HepG2 (cell line): ENCODE results near the gene TF. TPM values are rescaled to one million over a fixed set of nuclear protein-coding genes. Genes with fewer than 3 reads are reported as not detected.
A peak's percentile ranks its signal among the peaks of the same experiment; 100 is the strongest.

ENCODE experiments used
- AHR ChIP-seq: IDR thresholded peaks from 2 replicates; pipeline ENCODE4 v1.6.1; 2018; ENCODE audit warnings: missing genetic modification reagents, missing compliant biosample characterization
- ARHGAP35 ChIP-seq: sonication (generic); formaldehyde crosslinking; IDR thresholded peaks from 2 replicates; pipeline ENCODE4 v1.9.0; 2022; ENCODE audit warnings: mild to moderate bottlenecking, inconsistent platforms, moderate library complexity, missing genetic modification reagents, borderline replicate concordance
- CEBPZ ChIP-seq: IDR thresholded peaks from 2 replicates; pipeline ENCODE4 v1.6.1; 2012; ENCODE audit warnings: low read length, improper control_type of control experiment
- CENPT ChIP-seq: sonication (generic); formaldehyde crosslinking; IDR thresholded peaks from 2 replicates; pipeline ENCODE4 v1.8.0; 2022; ENCODE audit warnings: low read depth, mild to moderate bottlenecking, moderate library complexity, missing genetic modification reagents
- CHD2 ChIP-seq: IDR thresholded peaks from 2 replicates; pipeline ENCODE4 v1.6.1; 2011; ENCODE audit warnings: low read depth, low read length, improper control_type of control experiment
- GATAD1 ChIP-seq: IDR thresholded peaks from 2 replicates; pipeline ENCODE4 v1.6.1; 2016; ENCODE audit warnings: missing genetic modification reagents, missing compliant biosample characterization
- HMGXB4 ChIP-seq, 2 experiments: sonication (generic) in 1 of 2; formaldehyde crosslinking in 1 of 2; IDR thresholded peaks; 2 replicates each; pipeline versions ENCODE4 v1.4.0 to v1.6.1; 2018 to 2020; ENCODE audit warnings: missing genetic modification reagents in 2 of 2, borderline replicate concordance in 1 of 2, low read depth in 1 of 2, mild to moderate bottlenecking in 1 of 2, missing biosample characterization in 1 of 2
- KDM4B ChIP-seq: sonication (generic); formaldehyde crosslinking; IDR thresholded peaks from 2 replicates; pipeline ENCODE4 v1.4.0; 2020; ENCODE audit warnings: missing genetic modification reagents
- KMT2B ChIP-seq: IDR thresholded peaks from 2 replicates; pipeline ENCODE4 v1.6.1; 2016; ENCODE audit warnings: missing genetic modification reagents, missing compliant biosample characterization
- MYNN ChIP-seq: sonication (generic); formaldehyde crosslinking; IDR thresholded peaks from 2 replicates; pipeline ENCODE4 v1.4.0; 2020; ENCODE audit warnings: mild to moderate bottlenecking, low read depth, missing genetic modification reagents
- NFYC ChIP-seq: IDR thresholded peaks from 2 replicates; pipeline ENCODE4 v1.6.1; 2016; ENCODE audit warnings: missing genetic modification reagents, missing compliant biosample characterization
- NR1H2 ChIP-seq: sonication (generic); formaldehyde crosslinking; IDR thresholded peaks from 2 replicates; pipeline ENCODE4 v1.8.1; 2022; ENCODE audit warnings: low read depth, missing genetic modification reagents, borderline replicate concordance
- RORA ChIP-seq: sonication (generic); formaldehyde crosslinking; IDR thresholded peaks from 2 replicates; pipeline ENCODE4 v1.5.0; 2020; ENCODE audit warnings: mild to moderate bottlenecking, missing genetic modification reagents, moderate library complexity
- SIN3B ChIP-seq: fragments of 150-350 bp; IDR thresholded peaks from 2 replicates; pipeline ENCODE4 v1.6.1; 2014; ENCODE audit warnings: low read length
- SP4 ChIP-seq: sonication (generic); formaldehyde crosslinking; IDR thresholded peaks from 2 replicates; pipeline ENCODE4 v1.8.1; 2023; ENCODE audit warnings: mild to moderate bottlenecking, missing genetic modification reagents
- SPEN ChIP-seq: sonication (generic); formaldehyde crosslinking; IDR thresholded peaks from 2 replicates; pipeline ENCODE4 v1.5.1; 2020; ENCODE audit warnings: low read depth, mild to moderate bottlenecking, missing genetic modification reagents
- TCF12 ChIP-seq, 2 experiments: fragments of 450-650 bp in 1 of 2; sonication (generic) in 1 of 2; formaldehyde crosslinking in 1 of 2; IDR thresholded peaks; 2 replicates each; pipeline versions ENCODE4 v1.6.1 to v1.8.0; 2017 to 2022; ENCODE audit warnings: antibody characterized with exemption in 1 of 2, mild to moderate bottlenecking in 1 of 2, missing genetic modification reagents in 1 of 2, moderate library complexity in 1 of 2
- TSC22D2 ChIP-seq: sonication (generic); formaldehyde crosslinking; IDR thresholded peaks from 2 replicates; pipeline ENCODE4 v1.5.1; 2020; ENCODE audit warnings: missing genetic modification reagents, mild to moderate bottlenecking, borderline replicate concordance
- ZFP1 ChIP-seq: IDR thresholded peaks from 2 replicates; pipeline ENCODE4 v1.6.1; 2016
- ZNF12 ChIP-seq: sonication (generic); formaldehyde crosslinking; IDR thresholded peaks from 2 replicates; pipeline ENCODE4 v1.5.0; 2020; ENCODE audit warnings: missing genetic modification reagents
- ZNF354B ChIP-seq: sonication (generic); formaldehyde crosslinking; IDR thresholded peaks from 2 replicates; pipeline ENCODE4 v1.8.0; 2022; ENCODE audit warnings: mild to moderate bottlenecking, missing genetic modification reagents
- ZNF569 ChIP-seq: sonication (generic); formaldehyde crosslinking; IDR thresholded peaks from 2 replicates; pipeline ENCODE4 v1.5.0; 2020; ENCODE audit warnings: mild to moderate bottlenecking, missing genetic modification reagents, moderate library complexity, borderline replicate concordance
- ZNF598 ChIP-seq: sonication (generic); formaldehyde crosslinking; IDR thresholded peaks from 2 replicates; pipeline ENCODE4 v1.5.1; 2020; ENCODE audit warnings: mild to moderate bottlenecking, missing genetic modification reagents, borderline replicate concordance
- ZNF674 ChIP-seq: sonication (generic); formaldehyde crosslinking; IDR thresholded peaks from 2 replicates; pipeline ENCODE4 v1.5.0; 2020; ENCODE audit warnings: low read depth, mild to moderate bottlenecking, missing genetic modification reagents
- ZNF7 ChIP-seq: IDR thresholded peaks from 2 replicates; pipeline ENCODE4 v1.6.1; 2016; ENCODE audit warnings: missing biosample characterization, missing genetic modification reagents
- ZNF83 ChIP-seq: sonication (generic); formaldehyde crosslinking; IDR thresholded peaks from 2 replicates; pipeline ENCODE4 v1.4.0; 2020; ENCODE audit warnings: missing genetic modification reagents, mild to moderate bottlenecking, borderline replicate concordance
- polyA plus RNA-seq, 8 experiments: library from polyadenylated mRNA; depleted of rRNA in 3 of 8; stranded (reverse) in 7 of 8; unstranded in 1 of 8; fragments of >200 nt; fragmentation: Illumina TruSeq in 4 of 8; extraction: Trizol in 4 of 8; gene quantifications; 2 replicates each; pipeline versions ENCODE4 v1.2.1 to v1.2.3, GENCODE V29; 2011 to 2016; ENCODE audit warnings: low read depth in 4 of 8, missing spikeins in 1 of 8, mixed read lengths in 1 of 8; ENCODE audit not compliant: insufficient read depth in 1 of 8
- total RNA-seq, 5 experiments: library from RNA; depleted of rRNA; stranded (reverse); fragments of >200 nt; fragmentation: Illumina TruSeq; extraction: Trizol; gene quantifications; 2 replicates each; pipeline ENCODE4 v1.2.3, GENCODE V29; 2016; ENCODE audit warnings: low read depth in 1 of 5

The TF gene
- total and polyA plus RNA-seq, 2 of the 13 experiments (the other 11 are each of a cell fraction or from before 2014, with no cell fraction given): 10,074 to 11,821 TPM

DNA sequence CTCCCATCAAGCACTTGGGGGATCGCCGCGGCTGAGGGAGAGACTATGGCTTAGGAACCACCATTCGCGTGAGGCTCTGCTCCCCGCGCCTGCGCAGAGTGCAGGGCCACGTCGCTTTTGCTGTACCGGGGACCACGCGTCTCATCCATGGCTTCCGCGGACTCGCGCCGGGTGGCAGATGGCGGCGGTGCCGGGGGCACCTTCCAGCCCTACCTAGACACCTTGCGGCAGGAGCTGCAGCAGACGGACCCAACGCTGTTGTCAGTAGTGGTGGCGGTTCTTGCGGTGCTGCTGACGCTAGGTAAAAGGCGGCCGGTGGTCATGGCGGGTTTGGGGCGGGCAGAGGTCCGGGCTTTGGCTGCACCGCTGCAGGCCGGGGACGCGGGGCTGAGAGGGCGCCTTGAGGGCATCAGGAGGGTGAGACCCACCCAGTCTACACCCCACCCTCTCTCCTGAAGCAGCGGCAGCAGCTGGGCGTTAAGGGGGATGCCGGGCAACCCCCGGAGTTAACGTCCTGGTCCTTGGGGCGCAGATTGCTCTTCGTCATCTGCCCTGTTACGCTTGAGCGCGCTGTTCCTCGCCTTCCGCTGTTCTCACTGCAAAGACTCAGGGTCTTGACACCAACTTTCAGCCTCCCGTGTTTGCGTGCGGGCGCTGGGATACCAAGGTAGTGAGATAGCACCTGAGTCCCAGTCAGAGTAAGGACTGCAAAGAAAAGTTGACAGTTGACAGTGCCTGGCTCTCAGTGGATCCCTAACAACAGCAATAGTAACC is 59.7 kb downstream of the TF start, which contains the start of gene SRPRB (continued):
- peak; percentile 15 to 82; a peak in 2 of 4 replicates for TF ChIP-seq HMGXB4 (CRISPR knock-in tag; IDR thresholded peaks at IDR 0.05; ENCODE audit: borderline replicate concordance in 1 of 2, low read depth in 1 of 2)
- TF ChIP-seq TSC22D2 (CRISPR knock-in tag): peak; percentile 75; the same call in 1 of the 2 replicates
- TF ChIP-seq GATAD1 (CRISPR knock-in tag): peak; percentile 87
- peak; percentile 68 for TF ChIP-seq SPEN (CRISPR knock-in tag)
- 0 out of 2 replicates have a peak, but pooled peaks have one; percentile 28 for TF ChIP-seq KDM4B (CRISPR knock-in tag)
- TF ChIP-seq ZNF354B (CRISPR knock-in tag): no peak; the same call in 1 of the 2 replicates
- no peak for TF ChIP-seq NR1H2 (CRISPR knock-in tag)
- peak; percentile 86 for TF ChIP-seq KMT2B (CRISPR knock-in tag)
- TF ChIP-seq SIN3B: no peak
- TF ChIP-seq RORA: no peak
- TF ChIP-seq ZNF674 (CRISPR knock-in tag): no peak
- peak; percentile 69; the same call in 1 of the 2 replicates for TF ChIP-seq ARHGAP35 (CRISPR knock-in tag)
- no peak for TF ChIP-seq AHR (CRISPR knock-in tag)
- no peak for TF ChIP-seq TCF12 (IDR thresholded peaks at IDR 0.05)
- TF ChIP-seq TCF12 (CRISPR knock-in tag; IDR thresholded peaks at IDR 0.05): no peak
- TF ChIP-seq ZNF598: peak; percentile 77; the same call in 1 of the 2 replicates
- TF ChIP-seq ZNF7 (CRISPR knock-in tag): no peak
- TF ChIP-seq ZNF12 (CRISPR knock-in tag): no peak
- TF ChIP-seq CHD2: no peak; the same call in 1 of the 2 replicates
- TF ChIP-seq ZNF569 (CRISPR knock-in tag): no peak
- TF ChIP-seq ZNF83 (CRISPR knock-in tag): peak; percentile 84; the same call in 1 of the 2 replicates
- TF ChIP-seq NFYC (CRISPR knock-in tag): peak; percentile 81
- no peak for TF ChIP-seq CENPT (CRISPR knock-in tag)
- no peak for TF ChIP-seq ZFP1 (CRISPR knock-in tag)
- TF ChIP-seq SP4: no peak
- TF ChIP-seq CEBPZ: no peak
- TF ChIP-seq MYNN (CRISPR knock-in tag): no peak
